Caco-2 (cell line): Measurements from ENCODE around the gene CDR2L. TPM values are rescaled to one million over a fixed set of nuclear protein-coding genes. Genes with fewer than 3 reads are reported as not detected.
"Not testable (repeated sequence)": the region's sequence is repeated elsewhere in the genome, so short reads cannot be mapped to it uniquely, and the experiment has no call there.

Experiments used
- BruUV-seq: library from RNA; stranded (reverse); fragments of 400-500 nt; replicated peaks from 2 replicates; lab custom pipeline; 2021; lab: Mats Ljungman, UMichigan
- CTCF ChIA-PET: fragments of 300-600 bp; sonication (Branson Sonifier 250); formaldehyde crosslinking; loops from one replicate; lab custom pipeline; 2022; ENCODE audit warnings: antibody characterized with exemption; lab: Charles Lee
- POLR2A ChIA-PET: fragments of 300-600 bp; sonication (Branson Sonifier 250); formaldehyde crosslinking; loops from one replicate; lab custom pipeline; 2022; ENCODE audit warnings: antibody characterized with exemption; lab: Charles Lee
- DNase-seq, 2 experiments: peaks; one replicate each; pipeline versions ENCODE4 v3.0.0 to v3.0.0-alpha.2; 2020 to 2022
- H3K27me3 ChIP-seq: replicated peaks from 2 replicates; pipeline ENCODE4 v1.6.0; 2011; ENCODE audit warnings: low read length; ENCODE audit not compliant: control insufficient read depth, insufficient read depth
- H3K36me3 ChIP-seq: 2 replicates; pipeline ENCODE4 v1.5.1; 2011; ENCODE audit warnings: low read length; ENCODE audit not compliant: control insufficient read depth, insufficient read depth
- H3K4me1 ChIP-seq: fragments of 250-450 bp; sonication (Bioruptor Pico); 2 replicates; pipeline ENCODE4 v1.5.1; 2020; ENCODE audit warnings: mild to moderate bottlenecking
- H3K4me3 ChIP-seq: 2 replicates; pipeline ENCODE4 v1.5.1; 2011; ENCODE audit warnings: low read depth, mild to moderate bottlenecking, control low read depth, low read length
- H3K9me3 ChIP-seq: fragments of 250-450 bp; sonication (Bioruptor Pico); 2 replicates; pipeline ENCODE4 v1.5.1; 2020; ENCODE audit warnings: mild to moderate bottlenecking, moderate library complexity
- H3K27ac Mint-ChIP-seq: one replicate; pipeline ENCODE4 v1.8.0; 2022; ENCODE audit warnings: mixed read lengths; ENCODE audit not compliant: unreplicated experiment
- H3K27me3 Mint-ChIP-seq: one replicate; pipeline ENCODE4 v1.8.0; 2022; ENCODE audit warnings: mixed read lengths; ENCODE audit not compliant: insufficient read depth, unreplicated experiment
- H3K36me3 Mint-ChIP-seq: one replicate; pipeline ENCODE4 v1.8.0; 2022; ENCODE audit warnings: mild to moderate bottlenecking, mixed read lengths; ENCODE audit not compliant: insufficient read depth, unreplicated experiment
- H3K4me1 Mint-ChIP-seq: one replicate; pipeline ENCODE4 v1.8.0; 2022; ENCODE audit warnings: low read depth, mixed read lengths; ENCODE audit not compliant: unreplicated experiment
- H3K4me3 Mint-ChIP-seq: one replicate; pipeline ENCODE4 v1.8.0; 2022; ENCODE audit warnings: mild to moderate bottlenecking, moderate library complexity, mixed read lengths; ENCODE audit not compliant: unreplicated experiment
- H3K9me3 Mint-ChIP-seq: one replicate; pipeline ENCODE4 v1.8.0; 2022; ENCODE audit warnings: mixed read lengths; ENCODE audit not compliant: unreplicated experiment
- CTCF ChIP-seq, 2 experiments: fragments of 200-600 bp in 1 of 2; IDR thresholded peaks; 1 replicate in 1 of 2; 2 replicates in 1 of 2; pipeline versions ENCODE4 v1.5.1 to v1.8.0; 2011 to 2022; ENCODE audit warnings: antibody characterized with exemption in 1 of 2, control low read depth in 1 of 2, inconsistent platforms in 1 of 2, low read depth in 1 of 2, low read length in 1 of 2, mild to moderate bottlenecking in 1 of 2, moderate library complexity in 1 of 2; ENCODE audit not compliant: insufficient read depth in 1 of 2, severe bottlenecking in 1 of 2, unreplicated experiment in 1 of 2
- intact Hi-C: fragments of 100-400 bp; cut with micrococcal nuclease; formaldehyde crosslinking; loops from one replicate; pipeline ENCODE4 v1.10.0; 2022; ENCODE audit not compliant: unreplicated experiment
- total RNA-seq: library from RNA; stranded (reverse); gene quantifications from 2 replicates; pipeline ENCODE4 v1.2.3, GENCODE V29; 2022

Gene CDR2L
- total RNA-seq, 1 experiment from 2014 or later: 30.9 TPM

- Mint-ChIP-seq H3K4me3 (no peak overlapping the region), H3K9me3 (no peaks in the 10 kb centered on the region), H3K36me3 (peaks cover 17% of the 10 kb centered on the region), H3K27ac (no peak overlapping the region), H3K27me3 (no peaks in the 10 kb centered on the region), H3K4me1 (peaks cover 29% of the 10 kb centered on the region)
- Histone ChIP-seq H3K9me3 (no peaks in the 10 kb centered on the region), H3K4me1 (peaks cover 23% of the 10 kb centered on the region), H3K36me3 (no peaks in the 10 kb centered on the region), H3K4me3 (no peak overlapping the region), H3K27me3 (no peaks in the 10 kb centered on the region)
- no TSS peak for BruUV-seq
- ChIA-PET CTCF (no interaction called here), POLR2A (no interaction called here)
- no peak for DNase-seq
- no peak for TF ChIP-seq CTCF (IDR thresholded peaks at IDR 0.05; ENCODE audit: insufficient read depth in 1 of 2, low read depth in 1 of 2, low read length in 1 of 2, severe bottlenecking in 1 of 2, unreplicated experiment in 1 of 2)
- intact Hi-C loops: no loop called here
Measured at GRCh38 chr17:74964988-74965622, 22.3 kb upstream of the CDR2L start.

GRCh38 chr17:74968361-74968780 is 19.1 kb upstream of the CDR2L start:
- ChIA-PET POLR2A (interaction anchor here (1.0 kb wide), 1 partner anchor 19 kb away, joined by 4 read pairs; the partner anchor contains the start of gene CDR2L), CTCF (interaction anchor here (0.6 to 1.5 kb wide), 4 partner anchors 19 to 91 kb away, joined by 3 to 12 read pairs (median 4); partner anchors contain the start of genes CDR2L and MRPL58)
- no peaks in the 10 kb centered on the region for H3K36me3 ChIP-seq
- H3K27ac Mint-ChIP-seq: peak overlapping the region; percentile 83
- peaks cover 6% of the 10 kb centered on the region for H3K36me3 Mint-ChIP-seq
- H3K27me3 Mint-ChIP-seq: no peaks in the 10 kb centered on the region
- no peaks in the 10 kb centered on the region for H3K27me3 ChIP-seq
- H3K4me1 Mint-ChIP-seq: peaks cover 28% of the 10 kb centered on the region
- peak overlapping the region; percentile 27 for H3K4me3 Mint-ChIP-seq
- no peaks in the 10 kb centered on the region for H3K9me3 ChIP-seq
- peaks cover 36% of the 10 kb centered on the region for H3K4me1 ChIP-seq
- TF ChIP-seq CTCF (IDR thresholded peaks at IDR 0.05; ENCODE audit: insufficient read depth in 1 of 2, low read depth in 1 of 2, low read length in 1 of 2, severe bottlenecking in 1 of 2, unreplicated experiment in 1 of 2): no peak
- no peak overlapping the region for H3K4me3 ChIP-seq
- BruUV-seq: no TSS peak
- intact Hi-C loops: no loop called here
- peak; percentile 73 to 78 for DNase-seq
- H3K9me3 Mint-ChIP-seq: no peaks in the 10 kb centered on the region

DNA sequence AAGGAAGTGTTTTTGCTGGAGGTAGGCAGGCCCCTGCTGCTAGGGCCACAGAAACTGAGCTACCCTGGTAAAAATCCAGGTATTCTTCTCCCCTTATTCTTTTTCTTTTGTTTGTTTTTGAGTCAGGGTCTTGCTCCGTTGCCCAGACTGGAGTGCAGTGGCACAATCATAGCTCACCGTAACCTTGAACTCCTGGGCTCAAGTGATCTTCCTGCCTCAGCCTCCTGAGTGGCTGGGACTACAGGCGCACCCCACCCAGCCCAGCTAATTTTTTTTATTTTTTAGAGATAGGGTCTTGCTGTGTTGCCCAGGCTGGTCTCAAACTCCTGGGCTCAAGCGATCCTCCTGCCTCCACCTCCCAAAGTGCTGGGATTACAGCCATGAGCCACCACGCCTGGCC is 17.9 kb upstream of the CDR2L start:
- BruUV-seq, H3K27me3 Mint-ChIP-seq, H3K4me3 Mint-ChIP-seq, H3K9me3 Mint-ChIP-seq, intact Hi-C loops, H3K4me3 ChIP-seq, H3K27me3 ChIP-seq, H3K36me3 Mint-ChIP-seq, DNase-seq, H3K36me3 ChIP-seq, H3K9me3 ChIP-seq: not testable (repeated sequence)
- Mint-ChIP-seq H3K27ac (peak overlapping the region; percentile 83), H3K4me1 (peaks cover 28% of the 10 kb centered on the region)
- CTCF ChIA-PET: interaction anchor here (0.7 kb wide), 1 partner anchor 59 kb away, joined by 5 read pairs; no protein-coding TSS in a partner anchor
- peaks cover 36% of the 10 kb centered on the region for H3K4me1 ChIP-seq
- POLR2A ChIA-PET: interaction anchor here (0.7 kb wide), 1 partner anchor 214 kb away, joined by 12 read pairs; no protein-coding TSS in a partner anchor
